OCI-LY3 (cell line): ENCODE results near the gene FXYD4.

ENCODE experiments used
- EZH2phosphoT487 ChIP-seq: fragments of 200-600 bp; shearing (Covaris generic); IDR thresholded peaks from 2 replicates; pipeline ENCODE4 v1.6.1; 2018; ENCODE audit warnings: antibody characterized with exemption, mixed run types, low read depth
- TF ChIP-seq, protein P1 (sequence below): fragments of 200-600, 300-600 bp; sonication (generic); IDR thresholded peaks from 2 replicates; pipeline ENCODE4 v1.5.1; 2014; ENCODE audit warnings: antibody characterized with exemption, low read length, low read depth

GRCh38 chr10:43377424-43377883 lies 6.0 kb downstream of the FXYD4 start:
- TF ChIP-seq, protein P1, sequence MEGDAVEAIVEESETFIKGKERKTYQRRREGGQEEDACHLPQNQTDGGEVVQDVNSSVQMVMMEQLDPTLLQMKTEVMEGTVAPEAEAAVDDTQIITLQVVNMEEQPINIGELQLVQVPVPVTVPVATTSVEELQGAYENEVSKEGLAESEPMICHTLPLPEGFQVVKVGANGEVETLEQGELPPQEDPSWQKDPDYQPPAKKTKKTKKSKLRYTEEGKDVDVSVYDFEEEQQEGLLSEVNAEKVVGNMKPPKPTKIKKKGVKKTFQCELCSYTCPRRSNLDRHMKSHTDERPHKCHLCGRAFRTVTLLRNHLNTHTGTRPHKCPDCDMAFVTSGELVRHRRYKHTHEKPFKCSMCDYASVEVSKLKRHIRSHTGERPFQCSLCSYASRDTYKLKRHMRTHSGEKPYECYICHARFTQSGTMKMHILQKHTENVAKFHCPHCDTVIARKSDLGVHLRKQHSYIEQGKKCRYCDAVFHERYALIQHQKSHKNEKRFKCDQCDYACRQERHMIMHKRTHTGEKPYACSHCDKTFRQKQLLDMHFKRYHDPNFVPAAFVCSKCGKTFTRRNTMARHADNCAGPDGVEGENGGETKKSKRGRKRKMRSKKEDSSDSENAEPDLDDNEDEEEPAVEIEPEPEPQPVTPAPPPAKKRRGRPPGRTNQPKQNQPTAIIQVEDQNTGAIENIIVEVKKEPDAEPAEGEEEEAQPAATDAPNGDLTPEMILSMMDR: no peak
- no peak for TF ChIP-seq EZH2phosphoT487
